Heart left ventricle (tissue), 16 donors: Measurements from ENCODE around the gene IQUB. TPM values are rescaled to one million over a fixed set of nuclear protein-coding genes. Genes with fewer than 3 reads are reported as not detected.
A peak's percentile ranks its signal among the peaks of the same experiment; 100 is the strongest.

Experiments
- ATAC-seq, 4 donors: fragments of 200-7000 bp; cut with Tn5 transposase; one replicate each; pipeline ENCODE4 v1.9.1; 2020 to 2022; ENCODE audit warnings: moderate library complexity in 4 of 4, mild to moderate bottlenecking in 3 of 4, moderate number of reproducible peaks in 1 of 4
- DNase-seq, 5 donors: peaks; one replicate each; pipeline ENCODE4 v3.0.0-alpha.2; 2020
- H3K27ac ChIP-seq, 12 donors: fragments of 200-600 bp; sonication (generic) in 4 of 12; one replicate each; pipeline versions ENCODE4 v1.5.0 to v1.8.0; 2016 to 2022; ENCODE audit warnings: mild to moderate bottlenecking in 2 of 12
- H3K27me3 ChIP-seq, 9 donors: fragments of 200-600 bp; sonication (generic) in 2 of 9; one replicate each; pipeline versions ENCODE4 v1.5.1 to v1.8.0; 2016 to 2022; ENCODE audit warnings: mild to moderate bottlenecking in 3 of 9
- H3K36me3 ChIP-seq, 9 donors: fragments of 200-600 bp; sonication (generic) in 2 of 9; one replicate each; pipeline versions ENCODE4 v1.5.0 to v1.8.0; 2018 to 2022; ENCODE audit warnings: mild to moderate bottlenecking in 2 of 9
- H3K4me1 ChIP-seq, 12 donors: fragments of 200-600 bp; sonication (generic) in 4 of 12; one replicate each; pipeline versions ENCODE4 v1.5.0 to v1.8.0; 2016 to 2022; ENCODE audit warnings: mild to moderate bottlenecking in 3 of 12
- H3K4me3 ChIP-seq, 12 donors: fragments of 200-600 bp; sonication (generic) in 4 of 12; one replicate each; pipeline versions ENCODE4 v1.5.0 to v1.8.0; 2017 to 2022; ENCODE audit warnings: mild to moderate bottlenecking in 9 of 12, moderate library complexity in 4 of 12
- H3K9me3 ChIP-seq, 12 donors: fragments of 200-600 bp; sonication (generic) in 4 of 12; one replicate each; pipeline versions ENCODE4 v1.5.0 to v1.8.0; 2016 to 2022; ENCODE audit warnings: mild to moderate bottlenecking in 1 of 12
- CTCF ChIP-seq, 12 donors: fragments of 200-600 bp; sonication (generic) in 4 of 12; IDR thresholded peaks; one replicate each; pipeline versions ENCODE4 v1.5.0 to v1.8.0; 2018 to 2022; ENCODE audit warnings: antibody characterized with exemption in 12 of 12, mild to moderate bottlenecking in 5 of 12
- POLR2A ChIP-seq, 2 donors: fragments of 450-650 bp; IDR thresholded peaks; one replicate each; pipeline ENCODE4 v1.6.1; 2017; ENCODE audit warnings: antibody characterized with exemption in 2 of 2, mild to moderate bottlenecking in 2 of 2, moderate library complexity in 2 of 2
- WGBS, 4 donors: extraction: QIAGEN DNeasy Blood & Tissue Kit in 2 of 4; methylation state at CpG; one replicate each; pipeline versions ENCODE4 v1.1.5 to v1.1.7; 2013 to 2018; 5-methylcytosine and 5-hydroxymethylcytosine counted together
- intact Hi-C, 10 donors: fragments of 100-400 bp; cut with DNase I; formaldehyde crosslinking; loops; one replicate each; pipeline versions ENCODE4 v1.11.1 to v1.14.2; 2022
- polyA plus RNA-seq, 2 donors: library from polyadenylated mRNA; stranded (reverse); fragments of 200-250 nt; gene quantifications; one replicate each; pipeline ENCODE4 v1.2.3, GENCODE V29; 2013
- total RNA-seq, 9 donors: library from RNA; depleted of rRNA in 2 of 9; stranded (reverse); fragments of >200 nt in 2 of 9; fragmentation: NEBNext Ultra II Directional in 3 of 9; extraction: Animal tissue kit (Norgen Biotek cat#: 25700) in 3 of 9; gene quantifications; one replicate each; pipeline versions ENCODE4 v1.1.0 to v1.2.4, GENCODE V29; 2016 to 2023
- donor health status: ischemic (EF 13 %, LVEDD 7.1; RV severe dilation, severe dysfunction).
- donor health status: healthy with polysubstance abuse.
- donor health status: DM: no; HTN: yes; CAD: no.
- donor health status: DM: no; HTN: no; CAD: no.
- donor health status: ischemic (EF 25% LVEDD 6.9; RV normal size, moderate dysfunction).
- donor health status: ischemic (EF 25% LVEDD 5.7; RV mildly dilated, moderate dysfunction).
- donor health status: healthy.
- donor health status: DM: yes; HTN: yes; CAD: no.
- donor health status: ischemic (EF 35%, LVEDD 5.7; RV mildly dilated, moderate dysfunction).
- donor health status: nonischemic (EF 11% LVEDD 7.7; RV severe dilation, severe dysfunction).
- donor health status: DM: yes; HTN: yes; CAD: no.
- donor health status: PGD.
- donor health status: ischemic (EF 29% LVEDD 5.4; RV normal size, mild dysfunction).
- donor health status: nonischemic (EF 23%, LVEDD 6.1; RV moderate dilation, normal function).

The IQUB gene
- total and polyA plus RNA-seq, 11 donors: 0.19 to 1.3 (median 0.55) TPM; not detected in 1

GRCh38 chr7:123562121-123562520, 27.7 kb upstream of the IQUB start:
- no peaks in the 10 kb centered on the region for H3K9me3 ChIP-seq
- H3K27me3 ChIP-seq: no peaks in the 10 kb centered on the region
- DNase-seq: no peak
- intact Hi-C loops: no loop called here
- H3K27ac ChIP-seq: no peak overlapping the region
- no peak overlapping the region for H3K4me3 ChIP-seq
- TF ChIP-seq CTCF (IDR thresholded peaks at IDR 0.05) (no peak), POLR2A (IDR thresholded peaks at IDR 0.05) (no peak)
- H3K4me1 ChIP-seq: peaks cover 0 to 6% (median 0%) of the 10 kb centered on the region in 12 donors
- no peaks in the 10 kb centered on the region for H3K36me3 ChIP-seq
- ATAC-seq: no peak

GRCh38 chr7:123558289-123558874, 24.0 kb upstream of the IQUB start:
- Histone ChIP-seq H3K4me3 (peak overlapping the region; percentile 59 to 95 (median 78)), H3K36me3 (peaks cover 0 to 24% (median 6%) of the 10 kb centered on the region in 9 donors), H3K9me3 (no peaks in the 10 kb centered on the region), H3K27me3 (no peaks in the 10 kb centered on the region), H3K4me1 (peaks cover 2 to 40% (median 32%) of the 10 kb centered on the region in 12 donors), H3K27ac (peak overlapping the region in 11 of 12 donors; percentile 72 to 97 (median 93))
- DNase-seq (no peak), ATAC-seq (no peak)
- TF ChIP-seq POLR2A (IDR thresholded peaks at IDR 0.05) (no peak), CTCF (IDR thresholded peaks at IDR 0.05) (no peak)
- intact Hi-C loops: loop anchor here in 2 of 10 donors (5.0 to 10.0 kb wide), 2 partner anchors 186 to 189 kb away; partner anchors contain the start of gene WASL (in 2 of the 2)
- 44 to 48% (median 46%) methylated on average over 4 of the region's 4 CpGs for WGBS, 4 donors

DNA sequence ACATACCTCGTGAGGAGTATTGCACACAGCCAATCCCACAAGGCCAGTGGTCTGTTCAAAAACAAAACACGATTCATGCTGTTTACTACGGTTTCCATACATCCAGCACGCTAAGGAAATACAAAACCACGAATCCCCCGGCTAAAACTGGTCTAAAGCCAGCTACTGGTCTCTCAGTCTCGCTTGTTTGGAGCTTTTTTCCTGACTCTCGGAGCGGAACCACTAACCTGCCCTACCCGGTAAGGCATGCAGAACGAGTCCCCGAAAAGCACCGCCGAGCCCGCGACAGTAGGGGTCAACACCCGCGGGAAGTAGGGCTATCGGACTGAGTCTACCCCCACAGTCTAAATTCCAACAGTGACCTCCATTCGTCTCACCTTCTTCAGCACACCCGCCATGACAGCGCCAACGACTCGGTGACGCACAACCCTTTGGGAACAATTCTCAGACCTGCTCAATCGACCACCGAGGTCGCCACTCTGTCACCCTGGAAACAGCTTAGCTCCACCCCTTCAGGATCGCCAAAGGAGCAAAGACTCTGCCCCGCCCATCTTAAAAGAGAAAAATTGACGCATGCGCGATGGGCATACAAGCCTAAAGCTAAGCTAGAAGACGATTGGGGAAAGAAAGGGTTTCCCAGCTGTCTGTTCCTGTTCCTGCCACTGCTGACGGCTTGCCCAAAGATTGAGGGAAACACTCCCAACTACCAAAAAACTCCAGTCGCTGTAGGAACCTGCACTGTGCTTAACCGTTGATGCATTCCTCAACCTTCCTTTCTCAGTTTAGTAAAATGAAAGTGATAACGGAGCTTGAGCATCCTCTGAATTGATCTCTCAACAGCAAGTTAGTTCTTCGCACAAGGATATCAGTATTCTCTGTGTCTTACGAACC, 23.2 kb upstream of the IQUB start, which contains the start of gene NDUFA5:
NDUFA5 (minus strand) TSS at position 421 of the 891 bp plus-strand sequence; CDS start at position 398, 23 bp downstream.
- H3K4me3 ChIP-seq: peak within 1 kb of the TSS; percentile 59 to 95 (median 78)
- no peaks in the 10 kb centered on the region for H3K27me3 ChIP-seq
- peak; percentile 98 to 99 (median 99) for ATAC-seq
- peak within 1 kb of the TSS; percentile 84 to 97 (median 92) for H3K27ac ChIP-seq
- DNase-seq: peak; percentile 94 to 99 (median 99)
- intact Hi-C loops: loop anchor here in 6 of 10 donors (1.0 to 10.0 kb wide), 6 partner anchors 21 to 191 kb away; partner anchors contain the start of genes WASL (in 3 of the 6) and IQUB (in 2 of the 6)
- no peaks in the 10 kb centered on the region for H3K9me3 ChIP-seq
- WGBS, 4 donors: 0 to 2% (median 1%) methylated on average over 40 of the region's 40 CpGs
- H3K4me1 ChIP-seq: peaks cover 6 to 43% (median 36%) of the 10 kb centered on the region in 12 donors
- H3K36me3 ChIP-seq: peaks cover 0 to 31% (median 13%) of the 10 kb centered on the region in 9 donors
- TF ChIP-seq CTCF (IDR thresholded peaks at IDR 0.05) (no peak), POLR2A (IDR thresholded peaks at IDR 0.05) (peak in 1 of 2 donors; percentile 72)
